Stimulated activated CD4-positive, alpha-beta T cell treated with anti-CD3 and anti-CD28 coated beads, TNF-alpha, amount 100 ng/mL, for 48 hours (primary cell): ENCODE measurements around the gene PDK3.

Experiments
- DNase-seq, 3 donors: peaks; one replicate each; pipeline ENCODE4 v3.0.0-alpha.2; 2020; ENCODE audit warnings: low read depth in 3 of 3

PDK3 gene

DNA sequence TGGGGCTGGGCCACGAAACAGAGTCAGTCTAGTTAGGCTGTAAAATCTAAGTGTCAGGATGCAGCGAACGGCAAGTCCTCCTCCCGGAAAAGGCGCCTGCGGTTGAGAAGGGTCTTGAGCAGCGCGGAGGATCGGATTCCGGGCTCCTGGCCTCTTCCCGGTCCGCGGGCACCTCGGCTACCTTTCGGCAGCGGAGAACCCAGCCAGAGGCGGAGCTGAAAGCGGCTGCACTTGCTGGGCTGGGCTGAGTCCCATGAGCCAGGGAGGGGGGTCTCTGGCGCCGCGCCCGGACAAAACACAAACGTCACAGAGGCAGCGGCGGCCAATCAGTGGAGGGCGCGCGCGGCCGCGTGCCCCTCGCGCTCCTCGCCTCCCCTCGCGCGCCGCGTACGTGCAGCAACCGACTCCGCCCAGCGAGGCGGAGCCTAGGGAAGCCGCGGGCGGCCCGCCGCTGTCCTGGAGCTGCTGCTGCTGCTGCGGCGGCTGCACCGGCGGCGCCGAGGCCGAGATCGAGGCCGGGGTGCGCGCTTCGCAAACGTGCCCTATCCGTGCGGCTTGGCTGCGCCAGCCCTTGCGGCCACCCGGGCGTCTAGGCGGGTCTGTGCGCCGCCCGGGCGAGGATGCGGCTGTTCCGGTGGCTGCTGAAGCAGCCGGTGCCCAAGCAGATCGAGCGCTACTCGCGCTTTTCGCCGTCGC is at the start of gene PDK3:
Gene PDK3, plus strand, starts transcription at position 451 of the 696 bp plus-strand sequence. Its CDS starts 170 bp downstream, at position 621.
- peak; percentile 62 to 68 (median 65) for DNase-seq

DNA sequence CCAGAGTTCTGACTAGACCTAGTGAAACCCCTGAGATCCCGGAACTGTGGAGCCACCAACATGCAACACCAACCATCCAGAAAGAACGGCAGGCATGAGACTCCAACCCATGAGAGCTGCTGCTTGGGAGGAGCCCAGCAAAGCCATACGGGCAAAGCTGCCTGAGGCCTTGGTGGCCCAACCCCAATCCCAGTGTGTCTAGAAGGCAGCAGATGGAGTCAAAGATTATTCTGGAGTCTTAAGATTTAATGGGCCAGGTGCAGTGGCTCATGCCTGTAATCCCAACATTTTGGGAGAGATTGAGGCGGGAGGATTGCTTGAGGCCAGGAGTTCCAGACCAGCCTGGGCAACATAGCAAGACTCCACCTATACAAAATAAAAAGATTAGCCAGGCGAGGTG is 49.2 kb upstream of the PDK3 start:
- no peak for DNase-seq

- DNase-seq, result no peak
Measured at GRCh38 chrX:24423960-24424359, 41.1 kb upstream of the PDK3 start.

GRCh38 chrX:24424948-24425347 is 40.1 kb upstream of the PDK3 start:
- DNase-seq, result no peak

- no peak for DNase-seq
Measured at GRCh38 chrX:24425806-24426205, 39.3 kb upstream of the PDK3 start.

- no peak for DNase-seq
Measured at GRCh38 chrX:24426340-24426913, 38.7 kb upstream of the PDK3 start.

DNA sequence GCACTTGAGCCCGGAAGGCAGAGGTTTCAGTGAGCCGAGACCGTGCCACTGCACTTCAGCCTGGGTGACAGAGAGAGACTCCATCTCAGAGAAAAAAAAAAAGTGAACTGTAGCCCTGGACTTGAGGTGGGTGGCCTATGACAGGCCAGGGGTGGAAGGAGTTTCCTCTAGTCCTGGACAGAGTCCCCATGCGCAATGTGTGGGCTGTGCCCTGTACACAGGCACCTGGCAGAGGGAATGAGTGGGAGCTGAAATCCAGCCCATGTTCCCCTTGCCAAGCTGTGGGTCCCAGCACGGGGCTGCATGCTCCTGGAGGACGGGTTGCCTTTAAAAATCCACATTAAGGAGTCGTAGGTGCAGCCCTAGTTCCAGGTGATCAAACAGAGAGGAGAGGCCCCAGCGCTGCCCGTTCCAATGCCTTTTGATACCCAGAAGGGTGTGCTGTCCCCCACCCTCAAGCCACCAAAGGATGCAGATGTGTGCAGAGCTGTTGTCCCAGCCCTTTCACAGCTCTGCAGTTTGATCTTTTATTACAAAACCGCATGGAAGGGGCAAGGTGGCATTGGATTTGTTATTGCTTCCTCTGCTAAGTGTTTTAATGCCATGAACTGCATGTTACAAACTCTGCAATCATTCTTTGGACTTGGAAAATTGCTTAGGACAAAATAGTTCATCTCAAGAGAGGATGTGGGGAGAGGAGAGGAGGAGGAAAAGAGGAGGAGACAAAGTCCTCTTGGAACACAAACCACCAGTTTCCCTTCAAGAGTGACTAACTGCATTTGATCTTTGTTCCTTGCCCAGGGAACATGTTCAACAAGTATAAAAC is 38.0 kb upstream of the PDK3 start:
- no peak for DNase-seq

GRCh38 chrX:24427747-24428019 is 37.4 kb upstream of the PDK3 start:
- DNase-seq, result no peak

- no peak for DNase-seq
Measured at GRCh38 chrX:24428516-24428915, 36.6 kb upstream of the PDK3 start.

DNA sequence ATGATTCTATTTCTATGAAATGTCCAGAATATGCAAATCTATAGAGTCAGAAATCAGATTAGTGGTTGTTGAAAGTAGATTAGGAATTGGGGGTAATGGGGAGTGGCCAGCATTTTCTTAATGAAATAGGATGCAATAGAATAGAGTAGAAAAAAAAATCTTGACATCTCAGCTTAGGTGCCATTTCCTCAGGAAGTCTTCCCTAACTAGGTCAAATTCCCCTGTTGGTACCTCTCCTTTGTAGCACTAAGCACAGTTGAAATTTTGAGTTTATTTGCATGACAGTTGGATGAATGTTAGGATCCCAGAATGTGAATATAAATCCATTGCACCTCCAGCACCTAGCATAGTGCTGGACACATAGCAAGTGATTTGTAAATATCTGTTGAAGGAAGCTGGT is 30.0 kb upstream of the PDK3 start:
- no peak for DNase-seq

DNA sequence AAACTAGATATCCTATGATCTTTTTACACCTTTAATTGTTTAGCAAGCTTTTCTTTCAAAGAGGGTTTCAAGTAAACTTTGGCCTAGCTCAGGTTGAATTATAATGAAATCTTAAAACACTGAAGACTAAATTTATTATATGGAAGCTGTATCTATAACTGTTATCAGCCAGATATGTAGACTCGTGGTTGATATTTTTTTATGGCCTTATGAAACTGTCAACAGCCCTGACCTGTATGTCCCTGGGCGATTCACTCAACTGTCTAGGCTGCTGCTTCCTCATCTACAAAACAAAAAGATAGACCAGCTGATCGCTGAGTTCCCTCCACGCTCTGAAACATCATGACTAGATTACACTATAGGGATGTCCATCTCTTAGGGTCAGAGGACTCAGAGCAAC is 21.2 kb upstream of the PDK3 start:
- no peak for DNase-seq

DNA sequence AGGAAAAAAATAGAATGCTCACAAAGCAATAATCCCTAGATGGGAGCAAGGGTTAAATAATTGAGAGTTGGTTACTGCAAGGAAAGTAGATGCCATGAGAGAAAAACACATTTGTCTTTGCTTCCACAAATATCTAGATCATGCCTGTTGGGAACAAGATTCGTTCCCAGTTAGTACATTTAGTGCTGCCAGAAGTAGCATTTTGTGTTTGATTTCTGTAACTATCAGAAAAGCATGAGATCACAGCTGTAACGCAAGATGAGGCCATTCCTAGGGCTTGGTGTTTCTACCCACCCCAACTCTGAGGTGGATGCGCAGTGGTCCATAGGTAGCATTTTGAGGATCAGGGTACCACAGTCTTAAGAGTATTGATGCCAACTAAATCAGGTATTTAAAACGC is 20.4 kb upstream of the PDK3 start:
- no peak for DNase-seq

DNA sequence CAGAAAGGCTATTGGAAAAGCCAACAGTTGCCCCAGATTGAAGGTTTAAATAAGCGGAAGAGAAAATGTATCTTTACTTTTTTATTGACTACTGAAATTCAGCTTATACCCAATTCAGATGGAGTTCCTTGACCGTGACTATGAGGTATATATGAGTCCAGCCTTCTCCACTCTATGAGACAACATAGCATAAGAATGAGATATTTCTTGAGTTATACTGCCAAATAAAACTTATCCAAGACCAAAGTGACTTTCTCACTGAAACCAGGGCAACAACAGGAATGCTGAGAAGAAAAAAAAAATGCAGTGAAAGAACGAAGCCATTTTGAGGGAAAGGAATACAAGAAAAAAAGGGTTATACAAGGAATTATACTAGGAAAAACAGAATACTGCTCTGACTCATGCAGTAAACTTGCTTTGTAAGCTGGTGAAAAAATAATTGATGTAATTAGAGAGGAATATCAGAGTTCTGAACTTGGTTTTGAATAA is 16.3 kb upstream of the PDK3 start:
- DNase-seq, result no peak

- DNase-seq, result no peak
Measured at GRCh38 chrX:24463077-24463476, 2.0 kb upstream of the PDK3 start.

GRCh38 chrX:24464498-24464835 is 619 bp upstream of the PDK3 start:
- no peak for DNase-seq

DNA sequence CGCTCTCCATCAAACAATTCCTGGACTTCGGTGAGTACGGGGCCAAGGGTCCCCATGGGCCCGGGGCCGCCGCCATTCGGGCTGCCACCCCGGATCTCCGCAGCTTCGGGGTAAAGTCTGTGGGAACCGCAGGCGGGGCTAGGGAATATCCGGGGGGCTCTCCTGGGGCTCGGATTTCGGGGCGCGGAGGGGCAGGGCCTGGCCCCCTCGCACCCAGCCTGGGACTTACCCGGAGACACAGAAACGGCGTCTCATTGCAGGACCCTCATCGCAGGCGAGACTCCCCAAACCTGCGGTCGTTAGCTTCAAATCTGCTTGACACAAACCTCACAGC is 413 bp downstream of the PDK3 start:
- DNase-seq, result no peak

DNA sequence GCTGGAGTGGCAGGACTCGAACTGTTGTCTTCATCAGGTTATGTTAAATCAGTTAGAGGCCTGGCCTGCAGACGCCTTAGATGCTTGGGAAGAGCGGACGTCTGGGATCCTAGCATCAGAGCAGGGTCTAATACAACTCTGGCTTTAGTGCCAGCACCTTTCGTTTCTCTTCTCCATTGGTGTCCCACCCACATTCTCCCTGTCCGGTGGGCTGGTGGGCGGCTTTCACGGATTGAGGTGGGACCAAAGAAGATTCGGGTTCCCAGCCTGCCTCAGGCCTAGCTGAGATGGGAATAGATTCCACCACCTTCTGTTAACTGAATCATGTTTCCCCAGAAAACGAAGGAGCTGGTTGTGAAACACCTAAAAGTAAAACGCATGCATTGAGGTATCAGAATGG is 939 bp downstream of the PDK3 start:
- DNase-seq, result no peak

- no peak for DNase-seq
Measured at GRCh38 chrX:24468245-24468644, 3.2 kb downstream of the PDK3 start.

- no peak for DNase-seq
Measured at GRCh38 chrX:24471808-24472207, 6.7 kb downstream of the PDK3 start.

GRCh38 chrX:24475480-24475879 is 10.4 kb downstream of the PDK3 start:
- DNase-seq, result no peak

GRCh38 chrX:24478509-24478908 is 13.4 kb downstream of the PDK3 start:
- no peak for DNase-seq

DNA sequence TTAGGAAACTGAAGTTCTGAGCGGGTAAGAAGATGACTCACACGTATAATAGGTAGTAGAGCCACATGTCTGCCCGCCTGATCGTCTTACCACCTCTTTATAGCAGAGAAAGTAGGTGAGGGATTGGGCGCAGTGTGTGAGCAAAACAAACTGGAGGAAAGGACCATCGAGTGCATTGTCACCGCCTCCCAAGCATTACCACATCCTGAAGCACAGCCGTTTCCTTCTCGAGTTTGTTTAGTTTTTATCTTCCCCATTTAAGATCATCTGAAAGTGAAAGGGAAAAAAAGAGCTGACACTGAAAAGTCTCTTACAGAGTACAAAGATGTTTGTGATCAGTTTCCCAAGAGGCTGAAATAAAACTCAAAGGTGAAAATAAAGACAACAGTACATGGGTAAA is 14.8 kb downstream of the PDK3 start:
- peak; percentile 30 to 66 (median 41) for DNase-seq

- DNase-seq, result no peak
Measured at GRCh38 chrX:24480400-24480865, 15.3 kb downstream of the PDK3 start.
